Tibial artery (tissue), 4 donors: ENCODE measurements around the gene DGKA.

Experiments
- DNase-seq, 2 donors: peaks; one replicate each; pipeline ENCODE4 v3.0.0-alpha.2; 2019
- H3K27ac ChIP-seq, 2 donors: fragments of 200-600 bp; sonication (generic) in 1 of 2; 1 replicate in 1 of 2; 2 replicates in 1 of 2; pipeline ENCODE4 v1.5.1; 2018 to 2019; ENCODE audit warnings: mild to moderate bottlenecking in 1 of 2
- H3K27me3 ChIP-seq, 2 donors: fragments of 200-600 bp; sonication (generic) in 1 of 2; one replicate each; pipeline versions ENCODE4 v1.5.1 to v1.6.0; 2016 to 2019
- H3K36me3 ChIP-seq, 3 donors: fragments of 200-600 bp; sonication (generic) in 2 of 3; one replicate each; pipeline ENCODE4 v1.5.1; 2016 to 2019; ENCODE audit warnings: mild to moderate bottlenecking in 2 of 3
- H3K4me1 ChIP-seq, 4 donors: fragments of 200-600 bp; sonication (generic) in 2 of 4; 1 replicate in 3 of 4; 2 replicates in 1 of 4; pipeline ENCODE4 v1.5.1; 2016 to 2019
- H3K4me3 ChIP-seq, 2 donors: fragments of 200-600 bp; sonication (generic) in 1 of 2; 1 replicate in 1 of 2; 2 replicates in 1 of 2; pipeline ENCODE4 v1.5.1; 2018 to 2019; ENCODE audit warnings: mild to moderate bottlenecking in 2 of 2
- H3K9me3 ChIP-seq, 3 donors: fragments of 200-600 bp; sonication (generic) in 1 of 3; one replicate each; pipeline ENCODE4 v1.5.1; 2016 to 2019
- intact Hi-C: fragments of 100-400 bp; cut with DNase I; formaldehyde crosslinking; loops from one replicate; pipeline ENCODE4 v1.15.0; 2023; ENCODE audit warnings: low total_unique reads
- TF ChIP-seq, protein P1 (sequence below), 2 experiments: fragments of 200-600 bp in 1 of 2; fragments of 450-650 bp in 1 of 2; IDR thresholded peaks; one replicate each; pipeline ENCODE4 v1.5.1; 2017 to 2019; ENCODE audit warnings: antibody characterized with exemption in 2 of 2, mild to moderate bottlenecking in 1 of 2, moderate library complexity in 1 of 2

DGKA gene

DNA sequence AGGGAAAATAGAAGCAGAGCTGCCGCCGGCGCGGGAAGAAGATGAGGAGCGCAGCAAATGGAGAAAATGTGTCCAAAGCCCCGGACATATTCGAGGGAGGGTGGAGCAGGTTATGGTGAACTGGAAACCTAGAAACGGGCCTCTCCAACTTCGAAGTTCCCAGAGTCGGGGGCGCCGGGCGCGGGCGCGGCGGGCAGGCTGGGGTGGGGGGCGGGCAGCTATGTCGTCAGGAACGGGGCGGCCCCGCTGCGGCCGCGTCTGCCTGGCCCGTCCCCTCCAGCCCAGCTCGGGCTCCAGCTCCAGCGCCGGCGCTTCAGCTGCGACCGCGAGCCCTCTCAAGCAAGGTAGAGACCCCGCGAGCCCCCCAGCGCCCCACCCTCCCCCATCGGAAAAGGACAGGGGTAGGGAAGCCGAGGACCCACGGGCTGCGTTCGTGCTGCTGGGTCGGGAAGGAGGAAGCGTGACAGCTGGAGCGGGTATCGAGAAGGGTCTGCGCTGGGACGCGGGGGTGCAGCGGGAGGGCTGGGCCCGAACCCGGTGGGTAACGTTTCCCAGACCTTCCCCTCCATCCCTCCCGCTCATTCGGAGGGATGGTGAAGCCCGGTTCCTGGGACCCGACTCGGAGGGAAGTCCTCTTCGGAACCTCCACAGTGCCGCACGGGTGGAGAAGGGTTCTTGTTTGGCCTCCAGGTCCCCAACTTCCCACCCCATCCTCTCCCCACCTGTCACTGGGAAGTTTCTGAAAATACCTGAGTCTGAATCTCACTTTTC, 1.0 kb downstream of the DGKA start:
- Histone ChIP-seq H3K9me3 (no peaks in the 10 kb centered on the region), H3K4me1 (peaks cover 0 to 47% (median 31%) of the 10 kb centered on the region in 4 donors), H3K36me3 (no peaks in the 10 kb centered on the region), H3K27me3 (no peaks in the 10 kb centered on the region), H3K4me3 (peak overlapping the region; percentile 58 to 72), H3K27ac (peak overlapping the region; percentile 73 to 77)
- intact Hi-C loops = no loop called here
- TF ChIP-seq, protein P1, sequence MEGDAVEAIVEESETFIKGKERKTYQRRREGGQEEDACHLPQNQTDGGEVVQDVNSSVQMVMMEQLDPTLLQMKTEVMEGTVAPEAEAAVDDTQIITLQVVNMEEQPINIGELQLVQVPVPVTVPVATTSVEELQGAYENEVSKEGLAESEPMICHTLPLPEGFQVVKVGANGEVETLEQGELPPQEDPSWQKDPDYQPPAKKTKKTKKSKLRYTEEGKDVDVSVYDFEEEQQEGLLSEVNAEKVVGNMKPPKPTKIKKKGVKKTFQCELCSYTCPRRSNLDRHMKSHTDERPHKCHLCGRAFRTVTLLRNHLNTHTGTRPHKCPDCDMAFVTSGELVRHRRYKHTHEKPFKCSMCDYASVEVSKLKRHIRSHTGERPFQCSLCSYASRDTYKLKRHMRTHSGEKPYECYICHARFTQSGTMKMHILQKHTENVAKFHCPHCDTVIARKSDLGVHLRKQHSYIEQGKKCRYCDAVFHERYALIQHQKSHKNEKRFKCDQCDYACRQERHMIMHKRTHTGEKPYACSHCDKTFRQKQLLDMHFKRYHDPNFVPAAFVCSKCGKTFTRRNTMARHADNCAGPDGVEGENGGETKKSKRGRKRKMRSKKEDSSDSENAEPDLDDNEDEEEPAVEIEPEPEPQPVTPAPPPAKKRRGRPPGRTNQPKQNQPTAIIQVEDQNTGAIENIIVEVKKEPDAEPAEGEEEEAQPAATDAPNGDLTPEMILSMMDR (IDR thresholded peaks at IDR 0.05) = no peak
- DNase-seq = peak; percentile 46 to 76

DNA sequence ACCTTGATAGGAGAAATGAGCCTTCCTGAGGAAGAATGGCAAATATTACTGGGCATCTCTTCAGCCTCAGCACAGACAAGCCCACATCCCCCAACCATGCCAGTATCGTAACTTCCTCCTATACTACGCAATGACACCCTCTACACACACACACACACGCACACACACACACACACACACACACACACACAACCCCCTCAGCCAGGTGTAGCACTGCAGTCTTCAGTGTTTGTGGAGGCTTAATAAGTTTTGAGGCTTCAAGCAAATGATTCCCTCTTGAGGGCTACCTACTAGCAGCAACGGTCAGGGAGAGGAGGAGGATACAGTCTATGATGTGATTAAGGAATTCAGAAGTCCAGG, 1.6 kb downstream of the DGKA start:
- Histone ChIP-seq H3K4me1 (peaks cover 0 to 47% (median 31%) of the 10 kb centered on the region in 4 donors), H3K27me3 (no peaks in the 10 kb centered on the region), H3K9me3 (no peaks in the 10 kb centered on the region), H3K36me3 (no peaks in the 10 kb centered on the region), H3K4me3 (peak overlapping the region; percentile 58 to 72), H3K27ac (peak overlapping the region; percentile 73 to 77)
- TF ChIP-seq, protein P1 (IDR thresholded peaks at IDR 0.05) = no peak
- intact Hi-C loops = no loop called here
- no peak for DNase-seq

DNA sequence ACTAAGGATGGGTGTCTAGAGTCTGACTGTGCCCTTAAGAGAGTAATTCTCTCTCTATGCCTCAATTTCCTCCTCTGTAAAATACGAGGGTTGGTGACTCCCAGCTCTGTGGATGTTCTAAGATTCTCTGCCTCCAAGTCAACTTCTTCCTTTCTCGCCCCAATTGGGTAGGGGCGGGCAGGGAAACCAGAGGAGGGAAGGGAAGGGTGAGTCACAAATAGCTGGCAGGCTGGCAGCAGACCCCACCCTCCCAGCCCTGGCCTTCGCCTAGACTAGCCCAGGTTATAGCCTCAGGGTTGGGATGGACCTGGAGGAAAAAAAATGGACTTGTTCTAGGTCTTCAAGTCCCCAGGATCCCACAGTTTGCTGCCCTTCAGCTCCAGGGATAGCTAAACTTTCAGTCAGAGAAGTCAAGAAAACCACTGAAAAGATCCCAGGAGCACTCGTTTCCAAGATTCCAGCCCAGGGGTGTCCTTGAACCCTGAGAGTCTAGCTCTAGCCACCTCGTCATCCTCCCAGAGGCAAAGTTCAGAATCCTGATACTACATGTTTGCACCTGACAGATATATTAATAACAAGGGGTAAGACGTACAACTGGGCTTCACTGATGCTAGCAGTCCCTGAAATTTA, 2.3 kb downstream of the DGKA start:
- peak overlapping the region in 1 of 2 donors; percentile 77 for H3K27ac ChIP-seq
- no peaks in the 10 kb centered on the region for H3K36me3 ChIP-seq
- H3K4me1 ChIP-seq = peaks cover 0 to 43% (median 27%) of the 10 kb centered on the region in 4 donors
- no peaks in the 10 kb centered on the region for H3K9me3 ChIP-seq
- intact Hi-C loops = no loop called here
- TF ChIP-seq, protein P1 (IDR thresholded peaks at IDR 0.05) = no peak
- no peaks in the 10 kb centered on the region for H3K27me3 ChIP-seq
- H3K4me3 ChIP-seq = no peak overlapping the region
- DNase-seq = no peak

DNA sequence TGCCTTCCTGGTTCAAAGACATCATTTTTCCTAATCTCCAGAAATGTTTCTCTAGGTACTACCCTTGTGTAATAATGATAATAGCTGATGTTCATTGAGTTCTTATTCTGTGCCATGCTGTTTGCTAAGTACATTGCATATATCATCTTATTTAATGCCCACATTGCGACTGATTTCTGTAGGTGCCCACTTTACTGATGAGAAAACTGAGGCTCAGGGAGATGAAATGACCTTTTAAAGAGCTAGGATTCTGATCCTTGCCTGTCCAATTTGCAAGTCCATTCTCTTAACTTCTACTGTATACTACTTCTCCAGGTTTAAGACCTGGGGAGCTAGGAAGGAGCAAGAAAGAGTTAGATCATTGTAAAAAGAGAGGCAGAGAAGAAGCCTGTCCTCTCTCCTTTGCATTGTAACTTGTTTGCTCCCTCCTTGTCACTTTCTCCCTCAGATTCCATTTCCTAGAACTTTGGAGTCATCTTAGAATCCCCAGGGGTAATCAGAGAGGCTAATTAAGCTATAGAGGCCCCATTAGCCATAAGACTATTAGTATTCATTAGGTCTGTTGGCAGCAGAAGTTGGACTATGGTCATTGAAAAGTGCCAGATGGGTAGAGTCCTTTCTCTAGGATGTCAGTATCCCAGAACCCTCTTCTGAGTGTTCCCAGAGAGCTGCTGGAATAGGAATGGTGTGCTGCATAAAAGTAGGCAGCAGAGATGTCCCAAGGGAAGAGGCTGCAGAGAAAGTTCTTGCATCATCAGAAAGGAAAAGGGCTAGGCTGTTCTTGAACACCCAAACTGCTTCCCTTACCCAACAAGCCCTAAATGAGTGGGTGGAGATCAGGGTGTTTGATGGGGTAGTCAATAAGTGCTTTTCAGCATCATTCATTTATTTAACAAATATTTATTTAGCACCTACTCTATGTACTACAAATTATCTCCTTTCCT, 3.1 kb downstream of the DGKA start:
- H3K4me3 ChIP-seq = no peak overlapping the region
- intact Hi-C loops = no loop called here

DNA sequence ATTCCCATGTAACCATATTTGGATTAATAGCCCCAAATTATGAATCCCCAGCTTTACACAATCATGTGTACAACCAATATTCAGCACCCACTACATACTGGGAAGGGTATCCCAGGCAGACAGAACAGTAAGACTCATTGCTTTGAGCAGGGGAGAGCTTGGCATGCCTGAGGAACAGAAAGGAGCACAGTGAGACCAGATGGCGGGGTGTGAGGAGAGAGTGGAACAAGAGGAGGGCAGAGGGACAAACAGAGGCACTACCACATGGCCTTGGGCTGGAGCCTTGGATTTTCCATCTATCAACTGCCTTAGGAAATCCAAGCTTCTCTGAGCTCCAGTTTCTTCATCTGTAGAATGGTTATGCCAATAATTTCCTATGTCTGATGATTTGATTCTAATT, 3.8 kb downstream of the DGKA start:
- intact Hi-C loops = loop anchor here (5.0 kb wide), 1 partner anchor 102 kb away; no protein-coding TSS in a partner anchor
- H3K27ac ChIP-seq = no peak overlapping the region
- peaks cover 0 to 8% (median 0%) of the 10 kb centered on the region in 3 donors for H3K36me3 ChIP-seq
- no peak overlapping the region for H3K4me3 ChIP-seq
- H3K27me3 ChIP-seq = no peaks in the 10 kb centered on the region
- DNase-seq = no peak
- TF ChIP-seq, protein P1 (IDR thresholded peaks at IDR 0.05) = no peak
- H3K9me3 ChIP-seq = no peaks in the 10 kb centered on the region
- H3K4me1 ChIP-seq = peaks cover 0 to 31% (median 20%) of the 10 kb centered on the region in 4 donors

More for the DNA sequence above, 3.1 kb downstream of the DGKA start:
- DNase-seq = no peak
- Histone ChIP-seq H3K27ac (no peak overlapping the region), H3K9me3 (no peaks in the 10 kb centered on the region), H3K27me3 (no peaks in the 10 kb centered on the region), H3K36me3 (peaks cover 0 to 5% (median 0%) of the 10 kb centered on the region in 3 donors), H3K4me1 (peaks cover 0 to 35% (median 23%) of the 10 kb centered on the region in 4 donors)
- TF ChIP-seq, protein P1 (IDR thresholded peaks at IDR 0.05) = no peak
